ENCODE measurements around the gene MKI67.

GRCh38 chr10:128163701-128164100, 37.5 kb upstream of the MKI67 start:
- TF ChIP-seq SIN3A (IDR thresholded peaks at IDR 0.05; ENCODE audit: borderline replicate concordance, low read depth, low read length) (no peak), CTCF (CRISPR knock-in tag; IDR thresholded peaks at IDR 0.05) (no peak), USF2 (IDR thresholded peaks at IDR 0.05; ENCODE audit: low read depth, low read length) (no peak), USF2 (CRISPR knock-in tag; IDR thresholded peaks at IDR 0.05; ENCODE audit: borderline replicate concordance) (no peak), FOSL1 (CRISPR knock-in tag; IDR thresholded peaks at IDR 0.05; ENCODE audit: borderline replicate concordance) (no peak), AFF4 (CRISPR knock-in tag; IDR thresholded peaks at IDR 0.05) (no peak)
